Globus pallidus (tissue), 1 donor: ENCODE data around the gene MMP14.
"Not testable (repeated sequence)": the region's sequence is repeated elsewhere in the genome, so short reads cannot be mapped to it uniquely, and the experiment has no call there.

Experiments
- DNase-seq: peaks from one replicate; pipeline ENCODE4 v3.0.0-alpha.2; 2015; ENCODE audit warnings: low spot score

Gene MMP14

GRCh38 chr14:22836301-22837113, at the start of gene MMP14:
Gene MMP14, plus strand, starts transcription at chr14:22836585. Its CDS starts 233 bp downstream, at chr14:22836818.
- no peak for DNase-seq

GRCh38 chr14:22786685-22787084, 49.7 kb upstream of the MMP14 start:
- DNase-seq: no peak

- no peak for DNase-seq
These were observed 45.1 kb upstream of the MMP14 start for GRCh38 chr14:22791301-22791700.

- DNase-seq: no peak
These were observed 44.2 kb upstream of the MMP14 start for GRCh38 chr14:22792158-22792557.

GRCh38 chr14:22793550-22793949, 42.8 kb upstream of the MMP14 start:
- not testable (repeated sequence) for DNase-seq

- no peak for DNase-seq
These were observed 42.4 kb upstream of the MMP14 start for GRCh38 chr14:22793976-22794375.

- no peak for DNase-seq
These were observed 41.8 kb upstream of the MMP14 start for GRCh38 chr14:22794551-22794951.

GRCh38 chr14:22796087-22796707, 40.2 kb upstream of the MMP14 start:
- no peak for DNase-seq

- DNase-seq: no peak
These were observed 39.1 kb upstream of the MMP14 start for GRCh38 chr14:22797017-22797917.

GRCh38 chr14:22798528-22798927, 37.9 kb upstream of the MMP14 start:
- no peak for DNase-seq

- DNase-seq: no peak
These were observed 36.0 kb upstream of the MMP14 start for GRCh38 chr14:22800346-22800745.

GRCh38 chr14:22801716-22802115, 34.7 kb upstream of the MMP14 start:
- DNase-seq: no peak

GRCh38 chr14:22802860-22803686, 33.3 kb upstream of the MMP14 start:
- no peak for DNase-seq

- no peak for DNase-seq
These were observed 32.8 kb upstream of the MMP14 start for GRCh38 chr14:22803687-22803974.

GRCh38 chr14:22805235-22805634, 31.1 kb upstream of the MMP14 start:
- DNase-seq: not testable (repeated sequence)

- no peak for DNase-seq
These were observed 28.8 kb upstream of the MMP14 start for GRCh38 chr14:22807432-22808087.

- DNase-seq: no peak
These were observed 27.8 kb upstream of the MMP14 start for GRCh38 chr14:22808388-22809209.

GRCh38 chr14:22811722-22812121, 24.7 kb upstream of the MMP14 start:
- no peak for DNase-seq

GRCh38 chr14:22812744-22813143, 23.6 kb upstream of the MMP14 start:
- DNase-seq: no peak

GRCh38 chr14:22813145-22813544, 23.2 kb upstream of the MMP14 start:
- DNase-seq: no peak
